H1 (cell line): ENCODE data around the gene CC2D2A. TPM values are rescaled to one million over a fixed set of nuclear protein-coding genes. Genes with fewer than 3 reads are reported as not detected.

ENCODE experiments used
- BACH1 ChIP-seq: IDR thresholded peaks from 2 replicates; pipeline ENCODE4 v1.6.1; 2012; ENCODE audit warnings: low read length, improper control_type of control experiment
- NRF1 ChIP-seq: IDR thresholded peaks from 2 replicates; pipeline ENCODE4 v1.6.1; 2011; ENCODE audit warnings: mild to moderate bottlenecking, low read depth, low read length, improper control_type of control experiment
- polyA plus RNA-seq, 7 experiments: library from polyadenylated mRNA; depleted of rRNA in 3 of 7; stranded (reverse) in 5 of 7; unstranded in 2 of 7; fragments of >200 nt in 5 of 7; fragments of 200-250 nt in 2 of 7; gene quantifications; 1 replicate in 5 of 7; 2 replicates in 1 of 7; 4 replicates in 1 of 7; pipeline versions ENCODE4 v1.2.1 to v1.2.3, GENCODE V29; 2011 to 2013; ENCODE audit warnings: missing spikeins in 2 of 7, mixed read lengths in 2 of 7
- total RNA-seq: library from RNA; stranded (reverse); fragmentation: NEBNext Ultra II Directional; extraction: Animal tissue kit (Norgen Biotek cat#: 25700); gene quantifications from 2 replicates; pipeline ENCODE4 v1.2.1, GENCODE V29; 2021
- TF ChIP-seq, protein P1 (sequence below): fragments of 300-600 bp; sonication (generic); IDR thresholded peaks from 2 replicates; pipeline ENCODE4 v1.7.1; 2012; ENCODE audit warnings: low read length, moderate library complexity, mild to moderate bottlenecking, inconsistent platforms; ENCODE audit not compliant: insufficient replicate concordance

The CC2D2A gene
- total and polyA plus RNA-seq, 2 of the 8 experiments (the other 6 are each of a cell fraction or from before 2014, with no cell fraction given): 11.0 to 12.2 TPM

DNA sequence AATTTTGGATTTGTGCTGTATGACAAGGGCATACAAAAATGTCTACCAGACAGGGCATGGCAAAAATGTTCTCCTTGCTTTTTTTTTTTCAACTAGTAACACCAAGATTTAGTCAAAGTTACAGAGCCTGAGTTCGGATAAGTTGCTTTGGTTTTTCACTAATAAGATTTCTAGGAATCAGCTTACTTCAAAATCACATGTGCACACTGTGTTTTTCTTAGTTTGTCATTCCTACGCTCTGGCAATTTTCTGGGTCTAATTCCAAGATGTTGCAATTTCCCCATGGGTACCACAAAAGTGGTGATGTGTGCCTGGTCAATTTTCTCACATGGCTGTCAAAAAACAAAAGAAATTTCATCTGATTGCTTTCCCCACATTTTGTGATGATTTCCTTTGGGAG is 35.6 kb upstream of the CC2D2A start (continued):
- TF ChIP-seq BACH1 (no peak), NRF1 (no peak)
- TF ChIP-seq, protein P1, sequence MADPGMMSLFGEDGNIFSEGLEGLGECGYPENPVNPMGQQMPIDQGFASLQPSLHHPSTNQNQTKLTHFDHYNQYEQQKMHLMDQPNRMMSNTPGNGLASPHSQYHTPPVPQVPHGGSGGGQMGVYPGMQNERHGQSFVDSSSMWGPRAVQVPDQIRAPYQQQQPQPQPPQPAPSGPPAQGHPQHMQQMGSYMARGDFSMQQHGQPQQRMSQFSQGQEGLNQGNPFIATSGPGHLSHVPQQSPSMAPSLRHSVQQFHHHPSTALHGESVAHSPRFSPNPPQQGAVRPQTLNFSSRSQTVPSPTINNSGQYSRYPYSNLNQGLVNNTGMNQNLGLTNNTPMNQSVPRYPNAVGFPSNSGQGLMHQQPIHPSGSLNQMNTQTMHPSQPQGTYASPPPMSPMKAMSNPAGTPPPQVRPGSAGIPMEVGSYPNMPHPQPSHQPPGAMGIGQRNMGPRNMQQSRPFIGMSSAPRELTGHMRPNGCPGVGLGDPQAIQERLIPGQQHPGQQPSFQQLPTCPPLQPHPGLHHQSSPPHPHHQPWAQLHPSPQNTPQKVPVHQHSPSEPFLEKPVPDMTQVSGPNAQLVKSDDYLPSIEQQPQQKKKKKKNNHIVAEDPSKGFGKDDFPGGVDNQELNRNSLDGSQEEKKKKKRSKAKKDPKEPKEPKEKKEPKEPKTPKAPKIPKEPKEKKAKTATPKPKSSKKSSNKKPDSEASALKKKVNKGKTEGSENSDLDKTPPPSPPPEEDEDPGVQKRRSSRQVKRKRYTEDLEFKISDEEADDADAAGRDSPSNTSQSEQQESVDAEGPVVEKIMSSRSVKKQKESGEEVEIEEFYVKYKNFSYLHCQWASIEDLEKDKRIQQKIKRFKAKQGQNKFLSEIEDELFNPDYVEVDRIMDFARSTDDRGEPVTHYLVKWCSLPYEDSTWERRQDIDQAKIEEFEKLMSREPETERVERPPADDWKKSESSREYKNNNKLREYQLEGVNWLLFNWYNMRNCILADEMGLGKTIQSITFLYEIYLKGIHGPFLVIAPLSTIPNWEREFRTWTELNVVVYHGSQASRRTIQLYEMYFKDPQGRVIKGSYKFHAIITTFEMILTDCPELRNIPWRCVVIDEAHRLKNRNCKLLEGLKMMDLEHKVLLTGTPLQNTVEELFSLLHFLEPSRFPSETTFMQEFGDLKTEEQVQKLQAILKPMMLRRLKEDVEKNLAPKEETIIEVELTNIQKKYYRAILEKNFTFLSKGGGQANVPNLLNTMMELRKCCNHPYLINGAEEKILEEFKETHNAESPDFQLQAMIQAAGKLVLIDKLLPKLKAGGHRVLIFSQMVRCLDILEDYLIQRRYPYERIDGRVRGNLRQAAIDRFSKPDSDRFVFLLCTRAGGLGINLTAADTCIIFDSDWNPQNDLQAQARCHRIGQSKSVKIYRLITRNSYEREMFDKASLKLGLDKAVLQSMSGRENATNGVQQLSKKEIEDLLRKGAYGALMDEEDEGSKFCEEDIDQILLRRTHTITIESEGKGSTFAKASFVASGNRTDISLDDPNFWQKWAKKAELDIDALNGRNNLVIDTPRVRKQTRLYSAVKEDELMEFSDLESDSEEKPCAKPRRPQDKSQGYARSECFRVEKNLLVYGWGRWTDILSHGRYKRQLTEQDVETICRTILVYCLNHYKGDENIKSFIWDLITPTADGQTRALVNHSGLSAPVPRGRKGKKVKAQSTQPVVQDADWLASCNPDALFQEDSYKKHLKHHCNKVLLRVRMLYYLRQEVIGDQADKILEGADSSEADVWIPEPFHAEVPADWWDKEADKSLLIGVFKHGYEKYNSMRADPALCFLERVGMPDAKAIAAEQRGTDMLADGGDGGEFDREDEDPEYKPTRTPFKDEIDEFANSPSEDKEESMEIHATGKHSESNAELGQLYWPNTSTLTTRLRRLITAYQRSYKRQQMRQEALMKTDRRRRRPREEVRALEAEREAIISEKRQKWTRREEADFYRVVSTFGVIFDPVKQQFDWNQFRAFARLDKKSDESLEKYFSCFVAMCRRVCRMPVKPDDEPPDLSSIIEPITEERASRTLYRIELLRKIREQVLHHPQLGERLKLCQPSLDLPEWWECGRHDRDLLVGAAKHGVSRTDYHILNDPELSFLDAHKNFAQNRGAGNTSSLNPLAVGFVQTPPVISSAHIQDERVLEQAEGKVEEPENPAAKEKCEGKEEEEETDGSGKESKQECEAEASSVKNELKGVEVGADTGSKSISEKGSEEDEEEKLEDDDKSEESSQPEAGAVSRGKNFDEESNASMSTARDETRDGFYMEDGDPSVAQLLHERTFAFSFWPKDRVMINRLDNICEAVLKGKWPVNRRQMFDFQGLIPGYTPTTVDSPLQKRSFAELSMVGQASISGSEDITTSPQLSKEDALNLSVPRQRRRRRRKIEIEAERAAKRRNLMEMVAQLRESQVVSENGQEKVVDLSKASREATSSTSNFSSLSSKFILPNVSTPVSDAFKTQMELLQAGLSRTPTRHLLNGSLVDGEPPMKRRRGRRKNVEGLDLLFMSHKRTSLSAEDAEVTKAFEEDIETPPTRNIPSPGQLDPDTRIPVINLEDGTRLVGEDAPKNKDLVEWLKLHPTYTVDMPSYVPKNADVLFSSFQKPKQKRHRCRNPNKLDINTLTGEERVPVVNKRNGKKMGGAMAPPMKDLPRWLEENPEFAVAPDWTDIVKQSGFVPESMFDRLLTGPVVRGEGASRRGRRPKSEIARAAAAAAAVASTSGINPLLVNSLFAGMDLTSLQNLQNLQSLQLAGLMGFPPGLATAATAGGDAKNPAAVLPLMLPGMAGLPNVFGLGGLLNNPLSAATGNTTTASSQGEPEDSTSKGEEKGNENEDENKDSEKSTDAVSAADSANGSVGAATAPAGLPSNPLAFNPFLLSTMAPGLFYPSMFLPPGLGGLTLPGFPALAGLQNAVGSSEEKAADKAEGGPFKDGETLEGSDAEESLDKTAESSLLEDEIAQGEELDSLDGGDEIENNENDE: no peak
